Globus pallidus (tissue), 1 donor: ENCODE data around the gene CDC40.
"Not testable (repeated sequence)": the region's sequence is repeated elsewhere in the genome, so short reads cannot be mapped to it uniquely, and the experiment has no call there.

Source experiments
- DNase-seq: peaks from one replicate; pipeline ENCODE4 v3.0.0-alpha.2; 2015; ENCODE audit warnings: low spot score

CDC40 gene

DNA sequence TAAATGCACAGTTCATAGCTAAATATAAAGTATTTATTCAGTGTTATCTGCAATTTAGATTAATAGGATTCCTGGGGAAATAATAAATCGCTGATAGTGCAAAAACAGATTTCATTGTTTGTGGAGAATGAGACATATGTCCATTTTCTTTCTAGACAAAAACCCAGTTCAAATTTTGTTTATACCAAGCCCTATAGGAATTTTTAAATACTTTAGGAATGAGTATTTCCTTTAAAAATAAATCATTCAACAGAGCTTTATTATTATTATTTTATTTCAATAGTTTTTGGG, 91.5 kb downstream of the CDC40 start:
- no peak for DNase-seq

DNA sequence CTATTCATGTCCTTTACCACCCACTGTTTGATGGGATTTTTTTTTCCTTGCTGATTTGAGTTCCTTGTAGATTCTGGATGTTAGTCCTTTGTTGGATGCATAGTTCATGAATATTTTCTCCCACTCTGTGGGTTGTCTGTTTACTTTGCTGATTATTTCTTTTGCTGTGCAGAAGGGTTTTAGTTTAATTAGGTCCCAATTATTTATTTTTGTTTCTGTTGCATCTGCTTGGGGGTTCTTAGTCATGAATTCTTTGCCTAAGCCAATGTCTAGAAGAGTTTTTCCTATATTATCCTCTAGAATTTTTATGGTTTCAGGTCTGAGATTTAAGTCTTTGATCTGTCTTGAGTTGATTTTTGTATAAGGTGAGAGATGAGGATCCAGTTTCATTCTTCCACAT, 92.6 kb downstream of the CDC40 start:
- DNase-seq = not testable (repeated sequence)

DNA sequence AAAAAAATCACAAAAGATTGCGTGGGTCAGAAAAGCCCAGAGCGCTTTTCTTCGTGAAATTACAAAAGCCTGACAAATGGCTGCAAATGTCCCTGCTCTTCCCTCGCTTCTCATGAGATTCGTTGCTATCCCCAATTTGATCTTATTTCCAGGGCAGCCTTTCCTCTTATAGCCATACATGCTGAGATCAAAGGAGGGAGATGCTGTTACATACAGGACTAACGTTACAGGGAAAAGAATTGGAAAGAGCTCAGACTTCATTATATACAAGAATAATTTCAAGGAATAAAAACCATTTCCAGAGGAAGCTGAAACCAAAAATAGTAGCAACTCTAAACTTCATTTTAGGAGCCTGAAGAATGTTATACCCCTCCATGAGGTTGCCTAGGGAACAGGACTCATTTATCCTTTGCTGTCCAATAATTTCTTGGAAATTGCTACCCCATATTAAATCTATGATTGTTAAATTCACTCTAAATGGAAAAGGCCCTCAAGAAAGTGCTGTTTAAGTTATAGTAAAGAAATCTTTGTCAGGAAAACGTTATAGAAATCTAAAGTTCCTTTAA, 97.0 kb downstream of the CDC40 start:
- DNase-seq = no peak
